GM21737 (cell line): ENCODE data around the gene CDIP1.

Experiments used
- ATAC-seq: cut with Tn5 transposase; IDR thresholded peaks from one replicate; pipeline ENCODE4 v1.9.1; 2021; ENCODE audit warnings: mild to moderate bottlenecking, moderate library complexity; ENCODE audit not compliant: unreplicated experiment

The CDIP1 gene

DNA sequence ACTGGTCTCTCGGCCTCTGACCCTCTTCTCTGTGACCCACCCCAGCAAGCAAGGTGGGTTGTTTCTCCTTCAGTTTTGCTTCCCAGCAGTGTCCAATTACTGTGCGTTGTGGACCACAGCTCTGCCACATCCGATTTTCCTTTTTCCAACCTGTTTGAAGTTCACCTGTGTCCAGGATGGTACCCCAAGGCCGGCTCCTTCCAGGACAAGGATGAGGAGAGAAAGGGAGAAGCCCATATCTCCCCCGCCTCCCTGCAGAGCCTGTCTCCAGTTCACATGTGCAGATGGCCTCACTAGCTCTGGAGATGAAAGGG, 77.7 kb downstream of the CDIP1 start:
- ATAC-seq = no peak
